ENCODE results near the gene COPE. TPM values are rescaled to one million over a fixed set of nuclear protein-coding genes. Genes with fewer than 3 reads are reported as not detected.

COPE gene
- total RNA-seq, 1 donor from 2014 or later, result 171 TPM

GRCh38 chr19:18928018-18928805 lies 9.0 kb upstream of the COPE start:
- H3K27me3 Mint-ChIP-seq, result no peaks in the 10 kb centered on the region
- TF ChIP-seq, protein P1, sequence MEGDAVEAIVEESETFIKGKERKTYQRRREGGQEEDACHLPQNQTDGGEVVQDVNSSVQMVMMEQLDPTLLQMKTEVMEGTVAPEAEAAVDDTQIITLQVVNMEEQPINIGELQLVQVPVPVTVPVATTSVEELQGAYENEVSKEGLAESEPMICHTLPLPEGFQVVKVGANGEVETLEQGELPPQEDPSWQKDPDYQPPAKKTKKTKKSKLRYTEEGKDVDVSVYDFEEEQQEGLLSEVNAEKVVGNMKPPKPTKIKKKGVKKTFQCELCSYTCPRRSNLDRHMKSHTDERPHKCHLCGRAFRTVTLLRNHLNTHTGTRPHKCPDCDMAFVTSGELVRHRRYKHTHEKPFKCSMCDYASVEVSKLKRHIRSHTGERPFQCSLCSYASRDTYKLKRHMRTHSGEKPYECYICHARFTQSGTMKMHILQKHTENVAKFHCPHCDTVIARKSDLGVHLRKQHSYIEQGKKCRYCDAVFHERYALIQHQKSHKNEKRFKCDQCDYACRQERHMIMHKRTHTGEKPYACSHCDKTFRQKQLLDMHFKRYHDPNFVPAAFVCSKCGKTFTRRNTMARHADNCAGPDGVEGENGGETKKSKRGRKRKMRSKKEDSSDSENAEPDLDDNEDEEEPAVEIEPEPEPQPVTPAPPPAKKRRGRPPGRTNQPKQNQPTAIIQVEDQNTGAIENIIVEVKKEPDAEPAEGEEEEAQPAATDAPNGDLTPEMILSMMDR (conservative IDR thresholded peaks at IDR 0.05), result no peak
- H3K4me3 Mint-ChIP-seq, result no peak overlapping the region
- peaks cover 4% of the 10 kb centered on the region for H3K36me3 Mint-ChIP-seq
- no peaks in the 10 kb centered on the region for H3K9me3 Mint-ChIP-seq
- no peak for DNase-seq (ENCODE audit: extremely low spot score, unreplicated experiment)
- no peak overlapping the region for H3K27ac Mint-ChIP-seq
- H3K4me1 Mint-ChIP-seq (ENCODE audit: unreplicated experiment), result no peaks in the 10 kb centered on the region

GRCh38 chr19:18924684-18925213 lies 5.6 kb upstream of the COPE start:
- no peak overlapping the region for H3K27ac Mint-ChIP-seq
- H3K27me3 Mint-ChIP-seq, result no peaks in the 10 kb centered on the region
- peaks cover 4% of the 10 kb centered on the region for H3K4me1 Mint-ChIP-seq (ENCODE audit: unreplicated experiment)
- H3K9me3 Mint-ChIP-seq, result no peaks in the 10 kb centered on the region
- DNase-seq (ENCODE audit: extremely low spot score, unreplicated experiment), result no peak
- H3K4me3 Mint-ChIP-seq, result no peak overlapping the region
- TF ChIP-seq, protein P1 (conservative IDR thresholded peaks at IDR 0.05), result no peak
- peaks cover 4% of the 10 kb centered on the region for H3K36me3 Mint-ChIP-seq

GRCh38 chr19:18922228-18922985 lies 3.2 kb upstream of the COPE start:
- TF ChIP-seq, protein P1 (conservative IDR thresholded peaks at IDR 0.05), result no peak
- peaks cover 4% of the 10 kb centered on the region for H3K36me3 Mint-ChIP-seq
- H3K4me1 Mint-ChIP-seq (ENCODE audit: unreplicated experiment), result peaks cover 13% of the 10 kb centered on the region
- no peak overlapping the region for H3K4me3 Mint-ChIP-seq
- no peak for DNase-seq (ENCODE audit: extremely low spot score, unreplicated experiment)
- H3K27me3 Mint-ChIP-seq, result no peaks in the 10 kb centered on the region
- no peak overlapping the region for H3K27ac Mint-ChIP-seq
- H3K9me3 Mint-ChIP-seq, result no peaks in the 10 kb centered on the region

GRCh38 chr19:18921593-18921992 lies 2.4 kb upstream of the COPE start:
- TF ChIP-seq, protein P1 (conservative IDR thresholded peaks at IDR 0.05), result no peak
- H3K9me3 Mint-ChIP-seq, result no peaks in the 10 kb centered on the region

GRCh38 chr19:18920400-18920799 lies 1.2 kb upstream of the COPE start:
- H3K36me3 Mint-ChIP-seq, result peaks cover 4% of the 10 kb centered on the region
- no peaks in the 10 kb centered on the region for H3K27me3 Mint-ChIP-seq
- no peaks in the 10 kb centered on the region for H3K9me3 Mint-ChIP-seq
- H3K4me1 Mint-ChIP-seq (ENCODE audit: unreplicated experiment), result peaks cover 14% of the 10 kb centered on the region
- TF ChIP-seq, protein P1 (conservative IDR thresholded peaks at IDR 0.05), result no peak
- peak overlapping the region; percentile 93 for H3K4me3 Mint-ChIP-seq
- H3K27ac Mint-ChIP-seq, result peak overlapping the region; percentile 87
- no peak for DNase-seq (ENCODE audit: extremely low spot score, unreplicated experiment)

More at GRCh38 chr19:18921593-18921992, 2.4 kb upstream of the COPE start:
- H3K4me3 Mint-ChIP-seq, result peak overlapping the region; percentile 55
- no peak overlapping the region for H3K27ac Mint-ChIP-seq
- DNase-seq (ENCODE audit: extremely low spot score, unreplicated experiment), result no peak
- H3K27me3 Mint-ChIP-seq, result no peaks in the 10 kb centered on the region
- peaks cover 14% of the 10 kb centered on the region for H3K4me1 Mint-ChIP-seq (ENCODE audit: unreplicated experiment)
- peaks cover 4% of the 10 kb centered on the region for H3K36me3 Mint-ChIP-seq
